Renal cortical epithelial cell (primary cell): ENCODE data around the gene BAIAP2L1. TPM values are rescaled to one million over a fixed set of nuclear protein-coding genes. Genes with fewer than 3 reads are reported as not detected.
"Not testable (repeated sequence)": the region's sequence is repeated elsewhere in the genome, so short reads cannot be mapped to it uniquely, and the experiment has no call there.

Source experiments
- DNase-seq: peaks from one replicate; pipeline ENCODE4 v3.0.0-alpha.2; 2011; ENCODE audit warnings: low read depth
- total RNA-seq: library from RNA; depleted of rRNA; stranded (reverse); fragments of >200 nt; gene quantifications from 2 replicates; pipeline ENCODE4 v1.2.3, GENCODE V29; 2014

Gene BAIAP2L1
- total RNA-seq, 1 donor from 2014 or later: 25.8 TPM

GRCh38 chr7:98321301-98321700 is 79.6 kb downstream of the BAIAP2L1 start:
- no peak for DNase-seq

- no peak for DNase-seq
Measured at GRCh38 chr7:98319176-98319575, 81.7 kb downstream of the BAIAP2L1 start.

- no peak for DNase-seq
Measured at GRCh38 chr7:98317366-98318040, 83.4 kb downstream of the BAIAP2L1 start.

GRCh38 chr7:98315994-98316527 is 84.8 kb downstream of the BAIAP2L1 start:
- DNase-seq: not testable (repeated sequence)

- DNase-seq: no peak
Measured at GRCh38 chr7:98315318-98315993, 85.4 kb downstream of the BAIAP2L1 start.

- no peak for DNase-seq
Measured at GRCh38 chr7:98314469-98314868, 86.4 kb downstream of the BAIAP2L1 start.

GRCh38 chr7:98312201-98312600 is 88.7 kb downstream of the BAIAP2L1 start:
- no peak for DNase-seq

- DNase-seq: no peak
Measured at GRCh38 chr7:98309566-98309965, 91.3 kb downstream of the BAIAP2L1 start.

- DNase-seq: no peak
Measured at GRCh38 chr7:98307971-98308466, 92.9 kb downstream of the BAIAP2L1 start.

- no peak for DNase-seq
Measured at GRCh38 chr7:98305951-98306535, 94.8 kb downstream of the BAIAP2L1 start.

- no peak for DNase-seq
Measured at GRCh38 chr7:98303906-98304305, 97.0 kb downstream of the BAIAP2L1 start.

- no peak for DNase-seq
Measured at GRCh38 chr7:98303176-98303865, 97.6 kb downstream of the BAIAP2L1 start.

- DNase-seq: no peak
Measured at GRCh38 chr7:98301693-98302470, 99.0 kb downstream of the BAIAP2L1 start.

GRCh38 chr7:98300595-98301372 is 100.1 kb downstream of the BAIAP2L1 start:
- DNase-seq: no peak

GRCh38 chr7:98297626-98298286 is 103.1 kb downstream of the BAIAP2L1 start:
- no peak for DNase-seq

- no peak for DNase-seq
Measured at GRCh38 chr7:98296833-98297232, 104.1 kb downstream of the BAIAP2L1 start.

- no peak for DNase-seq
Measured at GRCh38 chr7:98295467-98296192, 105.3 kb downstream of the BAIAP2L1 start.

GRCh38 chr7:98294798-98295382 is 106.0 kb downstream of the BAIAP2L1 start:
- DNase-seq: peak; percentile 21

GRCh38 chr7:98294326-98294725 is 106.6 kb downstream of the BAIAP2L1 start:
- no peak for DNase-seq
